HCT116 (cell line): ENCODE results near the gene IFITM10. TPM values are rescaled to one million over a fixed set of nuclear protein-coding genes. Genes with fewer than 3 reads are reported as not detected.

Experiments used
- ATAC-seq: fragments of 200-7000 bp; cut with Tn5 transposase; 2 replicates; pipeline ENCODE4 v1.9.1; 2020; ENCODE audit warnings: mild to moderate bottlenecking, moderate library complexity
- BruUV-seq: library from RNA; stranded (reverse); fragments of 400-500 nt; replicated peaks from 2 replicates; lab custom pipeline; 2021; lab: Mats Ljungman, UMichigan
- CTCF ChIA-PET: fragments of 300-600 bp; sonication (Branson Sonifier 250); formaldehyde crosslinking; loops from one replicate; lab custom pipeline; 2021; ENCODE audit warnings: antibody characterized with exemption; lab: Charles Lee
- POLR2A ChIA-PET: fragments of 300-600, 350-600 bp; sonication (Branson Sonifier 250); formaldehyde crosslinking; loops from one replicate; lab custom pipeline; 2021; ENCODE audit warnings: antibody characterized with exemption; lab: Charles Lee
- RAD21 ChIA-PET, 2 experiments: fragments of 300-600 bp; sonication (Branson Sonifier 250); formaldehyde crosslinking; loops; one replicate each; lab custom pipeline; 2023; ENCODE audit warnings: low total read pairs in 2 of 2; ENCODE audit not compliant: uncharacterized antibody in 2 of 2, unreplicated experiment in 2 of 2, low non-redundant PET in 1 of 2; lab: Charles Lee
- DNase-seq: peaks from one replicate; pipeline ENCODE4 v3.0.0-alpha.2; 2010; ENCODE audit warnings: low read depth, low spot score
- H2AFZ ChIP-seq: fragments of 200-600 bp; shearing (Covaris generic), sonication (generic); 2 replicates; pipeline ENCODE4 v1.6.1; 2017; ENCODE audit warnings: low read depth, mixed run types, mixed read lengths, antibody characterized with exemption, low read length; ENCODE audit not compliant: poor library complexity, severe bottlenecking
- H3K27ac ChIP-seq: 2 replicates; pipeline ENCODE4 v1.5.1; 2012; ENCODE audit warnings: low read depth, low read length
- H3K27me3 ChIP-seq: fragments of 200-600 bp; sonication (generic); 2 replicates; pipeline ENCODE4 v1.6.1; 2016; ENCODE audit warnings: mixed run types, low read length, mixed read lengths; ENCODE audit not compliant: insufficient read depth
- H3K36me3 ChIP-seq, 2 experiments: fragments of 200-500 bp in 1 of 2; fragments of 200-600 bp in 1 of 2; sonication (Bioruptor generic) in 1 of 2; sonication (generic) in 1 of 2; 2 replicates each; pipeline versions ENCODE4 v1.5.1 to v1.6.1; 2014 to 2016; ENCODE audit warnings: low read length in 2 of 2, inconsistent platforms in 1 of 2, mixed read lengths in 1 of 2, mixed run types in 1 of 2; ENCODE audit not compliant: insufficient read depth in 2 of 2, control insufficient read depth in 1 of 2
- H3K4me1 ChIP-seq, 2 experiments: fragments of 200-600 bp in 1 of 2; sonication (generic) in 1 of 2; 2 replicates each; pipeline versions ENCODE4 v1.5.1 to v1.6.1; 2012 to 2017; ENCODE audit warnings: low read length in 2 of 2, inconsistent platforms in 1 of 2, mild to moderate bottlenecking in 1 of 2, mixed read lengths in 1 of 2, mixed run types in 1 of 2, moderate library complexity in 1 of 2; ENCODE audit not compliant: insufficient read depth in 2 of 2, control insufficient read depth in 1 of 2
- H3K4me2 ChIP-seq: fragments of 200-600 bp; sonication (generic); 2 replicates; pipeline ENCODE4 v1.6.1; 2017; ENCODE audit warnings: mixed run types, low read length, mixed read lengths
- H3K4me3 ChIP-seq, 2 experiments: fragments of 200-600 bp in 1 of 2; sonication (generic) in 1 of 2; replicated peaks in 1 of 2; 2 replicates each; pipeline ENCODE4 v1.5.1; 2011 to 2016; ENCODE audit warnings: low read length in 2 of 2, control low read depth in 1 of 2, low read depth in 1 of 2, mild to moderate bottlenecking in 1 of 2, mixed read lengths in 1 of 2, mixed run types in 1 of 2
- H3K79me2 ChIP-seq: fragments of 200-600 bp; sonication (generic); 2 replicates; pipeline ENCODE4 v1.6.1; 2017; ENCODE audit warnings: mild to moderate bottlenecking, mixed run types, low read length, moderate library complexity, mixed read lengths; ENCODE audit not compliant: insufficient read depth
- H3K9ac ChIP-seq: fragments of 200-600 bp; sonication (generic); 2 replicates; pipeline ENCODE4 v1.6.1; 2016; ENCODE audit warnings: low read length, mixed read lengths
- H3K9me2 ChIP-seq: fragments of 200-600 bp; sonication (generic), shearing (Covaris generic); 2 replicates; pipeline ENCODE4 v1.6.1; 2017; ENCODE audit warnings: mixed run types, mild to moderate bottlenecking, moderate library complexity; ENCODE audit not compliant: insufficient read depth
- H3K9me3 ChIP-seq, 2 experiments: fragments of 200-500 bp in 1 of 2; fragments of 200-600 bp in 1 of 2; sonication (Bioruptor generic) in 1 of 2; sonication (generic) in 1 of 2; 2 replicates each; pipeline ENCODE4 v1.6.1; 2014 to 2017; ENCODE audit warnings: low read length in 2 of 2, mixed read lengths in 2 of 2, inconsistent platforms in 1 of 2, low read depth in 1 of 2, mild to moderate bottlenecking in 1 of 2, mixed run types in 1 of 2, moderate library complexity in 1 of 2; ENCODE audit not compliant: control insufficient read depth in 1 of 2, insufficient read depth in 1 of 2
- H4K20me1 ChIP-seq: fragments of 200-600 bp; sonication (generic), shearing (Covaris generic); 2 replicates; pipeline ENCODE4 v1.6.1; 2017; ENCODE audit warnings: mixed run types, mild to moderate bottlenecking, moderate library complexity; ENCODE audit not compliant: insufficient read depth
- CTCF ChIP-seq, 3 experiments: fragments of 200-600 bp in 1 of 3; sonication (generic) in 1 of 3; IDR thresholded peaks in 2 of 3; conservative IDR thresholded peaks in 1 of 3; 2 replicates each; pipeline ENCODE4 v1.5.1; 2012 to 2017; ENCODE audit warnings: low read depth in 2 of 3, low read length in 2 of 3, antibody characterized with exemption in 1 of 3, borderline replicate concordance in 1 of 3, control low read depth in 1 of 3, mild to moderate bottlenecking in 1 of 3, mixed read lengths in 1 of 3, mixed run types in 1 of 3, moderate library complexity in 1 of 3; ENCODE audit not compliant: insufficient read depth in 1 of 3
- FOSL1 ChIP-seq: IDR thresholded peaks from 2 replicates; pipeline ENCODE4 v1.6.1; 2012; ENCODE audit warnings: low read depth
- MAX ChIP-seq: IDR thresholded peaks from 2 replicates; pipeline ENCODE4 v1.6.1; 2012
- POLR2AphosphoS5 ChIP-seq: IDR thresholded peaks from 2 replicates; pipeline ENCODE4 v1.6.1; 2011; ENCODE audit warnings: mild to moderate bottlenecking, low read depth, low read length, moderate library complexity
- SIN3A ChIP-seq: IDR thresholded peaks from 2 replicates; pipeline ENCODE4 v1.6.1; 2012; ENCODE audit warnings: low read depth
- TCF7L2 ChIP-seq: IDR thresholded peaks from 2 replicates; pipeline ENCODE4 v1.7.0; 2011; ENCODE audit warnings: borderline replicate concordance, inconsistent platforms; ENCODE audit not compliant: insufficient read depth, insufficient read length; ENCODE audit errors: extremely low read depth
- YY1 ChIP-seq: IDR thresholded peaks from 2 replicates; pipeline ENCODE4 v1.6.1; 2011; ENCODE audit warnings: low read length, low read depth, moderate library complexity, mild to moderate bottlenecking; ENCODE audit not compliant: insufficient replicate concordance; ENCODE audit errors: extremely low read depth
- ZBTB33 ChIP-seq: IDR thresholded peaks from 2 replicates; pipeline ENCODE4 v1.6.1; 2011; ENCODE audit warnings: mild to moderate bottlenecking, low read length, moderate library complexity; ENCODE audit not compliant: insufficient replicate concordance; ENCODE audit errors: extremely low read depth
- ZFX ChIP-seq: fragments of 450-650 bp; IDR thresholded peaks from 2 replicates; pipeline ENCODE4 v1.6.1; 2017
- ZNF274 ChIP-seq: fragments of 200-500 bp; sonication (Bioruptor generic); IDR thresholded peaks from 2 replicates; pipeline ENCODE4 v1.6.1; 2014; ENCODE audit warnings: mild to moderate bottlenecking, low read depth, low read length, inconsistent platforms
- intact Hi-C: fragments of 100-400 bp; cut with micrococcal nuclease; formaldehyde crosslinking; loops from 2 replicates; pipeline ENCODE4 v1.10.0; 2022
- total RNA-seq: library from RNA; stranded (reverse); gene quantifications from one replicate; pipeline ENCODE4 v1.2.1, GENCODE V29; 2021; ENCODE audit not compliant: unreplicated experiment
- TF ChIP-seq, protein P1 (sequence below): IDR thresholded peaks from 2 replicates; pipeline ENCODE4 v1.6.1; 2012

IFITM10 gene
- total RNA-seq, 1 experiment from 2014 or later: 1.9 TPM

DNA sequence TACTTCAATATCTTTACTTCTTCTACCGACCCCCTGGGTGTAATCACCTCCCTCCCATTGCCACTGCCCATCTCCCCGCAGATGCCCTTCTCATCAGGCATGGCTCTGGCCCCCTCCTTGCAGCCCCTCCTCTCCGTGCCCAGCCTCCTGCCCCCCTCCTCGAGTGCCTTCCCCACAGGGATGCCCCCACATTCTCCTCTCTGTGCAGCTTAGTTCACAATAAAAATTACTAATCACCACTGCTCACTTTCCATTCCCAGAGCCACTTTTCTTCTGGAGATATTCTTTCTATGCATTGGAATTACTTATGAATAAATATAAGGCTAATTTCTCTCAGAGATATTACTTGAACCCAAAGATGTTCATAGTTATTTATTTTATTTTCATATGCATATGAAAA is 22.1 kb downstream of the IFITM10 start:
- BruUV-seq: no TSS peak
- Histone ChIP-seq H3K4me1 (no peaks in the 10 kb centered on the region), H3K79me2 (no peaks in the 10 kb centered on the region), H3K9me2 (no peaks in the 10 kb centered on the region), H3K9me3 (no peaks in the 10 kb centered on the region), H3K9ac (no peak overlapping the region), H3K27me3 (peaks cover 30% of the 10 kb centered on the region), H3K4me3 (no peak overlapping the region), H3K27ac (no peak overlapping the region), H4K20me1 (no peaks in the 10 kb centered on the region), H3K36me3 (no peaks in the 10 kb centered on the region), H3K4me2 (no peak overlapping the region), H2AFZ (no peak overlapping the region)
- POLR2A ChIA-PET: no interaction called here
- intact Hi-C loops: no loop called here
- ATAC-seq (no peak), DNase-seq (no peak)
- CTCF ChIA-PET: no interaction called here
- TF ChIP-seq ZFX: no peak
- no peak for TF ChIP-seq CTCF (IDR thresholded peaks at IDR 0.05 in 2 of 3, conservative IDR thresholded peaks at IDR 0.05 in 1 of 3; ENCODE audit: borderline replicate concordance in 1 of 3, insufficient read depth in 1 of 3, low read depth in 2 of 3, low read length in 2 of 3)
- TF ChIP-seq MAX: no peak
- no peak for TF ChIP-seq ZBTB33
- no peak for TF ChIP-seq SIN3A
- no peak for TF ChIP-seq TCF7L2
- no peak for TF ChIP-seq FOSL1
- TF ChIP-seq YY1: no peak
- TF ChIP-seq, protein P1, sequence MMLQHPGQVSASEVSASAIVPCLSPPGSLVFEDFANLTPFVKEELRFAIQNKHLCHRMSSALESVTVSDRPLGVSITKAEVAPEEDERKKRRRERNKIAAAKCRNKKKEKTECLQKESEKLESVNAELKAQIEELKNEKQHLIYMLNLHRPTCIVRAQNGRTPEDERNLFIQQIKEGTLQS: no peak
- TF ChIP-seq POLR2AphosphoS5: no peak
- TF ChIP-seq ZNF274: no peak
- RAD21 ChIA-PET: no interaction called here
